Erythroblast (primary cell): ENCODE measurements around the gene TRPM4.

Source experiments
- GATA1 ChIP-seq: IDR thresholded peaks from 2 replicates; pipeline ENCODE4 v1.6.1; 2011; ENCODE audit warnings: low read depth, mild to moderate bottlenecking, control low read depth, low read length, moderate library complexity
- POLR2A ChIP-seq: IDR thresholded peaks from 2 replicates; pipeline ENCODE4 v1.6.1; 2011; ENCODE audit warnings: mild to moderate bottlenecking, low read length

DNA sequence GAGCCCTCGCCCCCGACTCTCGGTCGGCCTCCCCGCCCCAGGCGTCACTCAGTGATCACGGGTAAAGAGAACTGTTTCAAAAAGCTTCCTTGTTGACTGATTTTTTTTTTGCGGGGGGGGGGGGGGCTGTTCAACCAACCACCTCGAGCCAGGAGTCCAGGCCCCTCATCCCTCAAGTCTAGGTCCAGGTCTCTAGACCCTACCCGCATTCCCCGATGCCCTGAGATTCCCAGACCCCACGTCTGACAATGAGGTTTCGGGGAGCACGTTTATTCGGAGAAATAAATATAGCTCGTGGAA, 6.7 kb upstream of the TRPM4 start:
- no peak for TF ChIP-seq POLR2A
- no peak for TF ChIP-seq GATA1
